Measurements from ENCODE around the gene FAM83C. TPM values are rescaled to one million over a fixed set of nuclear protein-coding genes. Genes with fewer than 3 reads are reported as not detected.

Gene FAM83C
- total RNA-seq, 1 donor from 2014 or later, result not detected

DNA sequence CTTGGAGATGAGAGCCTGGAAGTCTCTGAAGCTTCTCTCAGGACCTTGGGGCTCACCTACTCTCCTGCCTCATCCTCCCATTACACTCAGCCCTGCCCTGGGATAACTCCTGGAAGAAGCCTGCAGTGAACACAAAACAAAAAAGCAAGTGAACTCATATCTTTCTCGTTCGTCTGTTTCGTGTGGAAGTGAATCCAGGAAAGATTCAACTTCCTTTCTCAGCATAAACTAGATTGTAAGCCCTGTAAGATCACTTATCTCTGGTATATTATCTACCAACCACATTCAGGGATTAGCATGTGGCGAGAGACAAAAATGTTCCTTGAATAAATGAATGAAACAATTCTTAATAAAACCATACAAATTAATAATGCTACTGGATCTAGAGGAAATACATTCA is 36.5 kb upstream of the FAM83C start:
- no peak overlapping the region for H3K27ac ChIP-seq (ENCODE audit: low read depth, low read length)

DNA sequence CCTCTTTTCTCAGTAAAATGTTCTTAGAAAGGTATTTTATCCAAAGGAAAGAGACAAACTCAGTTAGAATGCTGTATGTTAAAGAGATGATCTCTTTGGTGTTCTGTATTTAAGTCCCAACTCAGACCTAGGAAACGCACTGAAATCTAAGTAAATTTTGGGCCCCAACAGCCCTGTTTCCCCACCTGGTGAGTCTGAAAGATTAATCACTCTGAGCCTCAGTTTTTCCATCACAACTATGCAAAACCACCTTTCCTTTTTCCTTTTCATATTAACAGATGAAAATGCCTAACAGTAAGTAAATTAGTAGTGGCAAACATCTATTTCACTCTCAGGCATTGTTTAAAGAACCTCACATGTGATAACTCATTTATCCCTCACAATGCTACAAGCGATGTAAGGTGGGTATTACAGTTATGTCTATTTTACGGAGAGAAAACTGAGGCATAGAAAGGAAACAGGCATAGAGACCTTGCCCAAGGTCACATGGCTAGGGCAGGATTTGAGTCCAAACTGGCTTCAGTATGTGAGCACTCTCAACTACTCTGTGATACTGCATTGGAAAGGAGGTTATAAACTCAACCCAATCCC is 36.0 kb upstream of the FAM83C start:
- H3K9me3 ChIP-seq (ENCODE audit: control insufficient read depth in 3 of 3, low read length in 3 of 3), result no peaks in the 10 kb centered on the region
- no peak overlapping the region for H3K27ac ChIP-seq (ENCODE audit: low read depth, low read length)
- H3K4me1 ChIP-seq (ENCODE audit: control insufficient read depth in 3 of 3, insufficient read depth in 3 of 3, low read length in 3 of 3), result peaks cover 8 to 19% (median 17%) of the 10 kb centered on the region in 3 donors
- H3K36me3 ChIP-seq (ENCODE audit: control insufficient read depth in 3 of 3, insufficient read depth in 3 of 3, low read length in 3 of 3), result peaks cover 0 to 6% (median 0%) of the 10 kb centered on the region in 3 donors
- no peaks in the 10 kb centered on the region for H3K27me3 ChIP-seq (ENCODE audit: control insufficient read depth in 3 of 3, insufficient read depth in 3 of 3, low read length in 3 of 3)
- no peak overlapping the region for H3K9ac ChIP-seq (ENCODE audit: low read depth in 1 of 3, low read length in 3 of 3)
- H3K4me3 ChIP-seq (ENCODE audit: low read length in 3 of 3), result no peak overlapping the region

More for the DNA sequence above, 36.5 kb upstream of the FAM83C start:
- Histone ChIP-seq H3K4me3 (ENCODE audit: low read length in 3 of 3) (no peak overlapping the region), H3K9ac (ENCODE audit: low read depth in 1 of 3, low read length in 3 of 3) (no peak overlapping the region), H3K9me3 (ENCODE audit: control insufficient read depth in 3 of 3, low read length in 3 of 3) (no peaks in the 10 kb centered on the region), H3K4me1 (ENCODE audit: control insufficient read depth in 3 of 3, insufficient read depth in 3 of 3, low read length in 3 of 3) (peaks cover 8 to 19% (median 17%) of the 10 kb centered on the region in 3 donors), H3K36me3 (ENCODE audit: control insufficient read depth in 3 of 3, insufficient read depth in 3 of 3, low read length in 3 of 3) (peaks cover 0 to 5% (median 0%) of the 10 kb centered on the region in 3 donors), H3K27me3 (ENCODE audit: control insufficient read depth in 3 of 3, insufficient read depth in 3 of 3, low read length in 3 of 3) (no peaks in the 10 kb centered on the region)

DNA sequence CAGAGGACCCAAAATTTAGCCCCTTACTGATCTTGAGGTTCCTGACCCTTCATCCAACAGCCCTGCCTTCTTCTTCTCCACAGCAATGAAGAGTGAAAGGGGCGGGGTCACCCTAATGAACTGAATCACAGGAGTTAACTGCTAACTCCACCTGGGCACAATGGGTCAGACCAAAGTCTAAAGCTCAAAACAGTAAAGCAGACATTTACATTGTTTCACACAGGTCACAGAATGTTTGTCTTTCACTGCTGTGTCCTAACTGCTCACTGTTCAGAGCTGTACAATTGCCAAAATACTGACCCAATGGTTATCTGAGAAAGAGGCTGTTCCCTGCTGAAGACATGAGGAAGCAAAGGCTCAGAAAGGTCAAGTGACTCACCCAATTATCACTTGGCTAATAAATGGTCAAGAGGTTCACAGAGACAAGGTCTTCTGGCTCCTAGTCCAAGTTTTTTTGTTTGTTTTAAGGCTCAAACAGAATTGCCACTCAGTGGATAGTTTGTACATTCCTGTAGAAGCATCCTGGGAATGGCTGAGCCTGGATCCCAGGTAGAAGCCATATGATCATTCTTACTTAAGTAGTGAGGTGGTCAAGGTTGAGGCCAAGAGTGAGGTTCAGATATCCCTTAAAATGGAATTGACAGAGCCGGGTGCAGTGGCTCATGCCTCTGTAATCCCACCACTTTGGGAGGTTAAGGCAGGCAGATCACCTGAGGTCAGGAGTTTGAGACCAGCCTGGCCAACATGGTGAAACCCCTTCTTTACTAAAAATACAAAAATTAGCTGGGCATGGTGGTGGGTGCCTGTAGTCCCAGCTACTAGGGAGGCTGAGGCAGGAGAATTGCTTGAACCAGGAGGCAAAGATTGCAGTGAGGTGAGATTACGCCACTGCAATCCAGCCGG is 35.1 kb upstream of the FAM83C start:
- Histone ChIP-seq H3K36me3 (ENCODE audit: control insufficient read depth in 3 of 3, insufficient read depth in 3 of 3, low read length in 3 of 3) (peaks cover 0 to 6% (median 0%) of the 10 kb centered on the region in 3 donors), H3K27me3 (ENCODE audit: control insufficient read depth in 3 of 3, insufficient read depth in 3 of 3, low read length in 3 of 3) (no peaks in the 10 kb centered on the region), H3K9ac (ENCODE audit: low read depth in 1 of 3, low read length in 3 of 3) (no peak overlapping the region), H3K9me3 (ENCODE audit: control insufficient read depth in 3 of 3, low read length in 3 of 3) (no peaks in the 10 kb centered on the region), H3K4me1 (ENCODE audit: control insufficient read depth in 3 of 3, insufficient read depth in 3 of 3, low read length in 3 of 3) (peaks cover 8 to 19% (median 17%) of the 10 kb centered on the region in 3 donors), H3K27ac (ENCODE audit: low read depth, low read length) (no peak overlapping the region), H3K4me3 (ENCODE audit: low read length in 3 of 3) (no peak overlapping the region)

GRCh38 chr20:35326740-35327073 is 34.5 kb upstream of the FAM83C start:
- no peaks in the 10 kb centered on the region for H3K27me3 ChIP-seq (ENCODE audit: control insufficient read depth in 3 of 3, insufficient read depth in 3 of 3, low read length in 3 of 3)
- H3K27ac ChIP-seq (ENCODE audit: low read depth, low read length), result no peak overlapping the region
- peaks cover 8 to 19% (median 17%) of the 10 kb centered on the region in 3 donors for H3K4me1 ChIP-seq (ENCODE audit: control insufficient read depth in 3 of 3, insufficient read depth in 3 of 3, low read length in 3 of 3)
- H3K36me3 ChIP-seq (ENCODE audit: control insufficient read depth in 3 of 3, insufficient read depth in 3 of 3, low read length in 3 of 3), result peaks cover 0 to 6% (median 0%) of the 10 kb centered on the region in 3 donors
- H3K4me3 ChIP-seq (ENCODE audit: low read length in 3 of 3), result no peak overlapping the region
- no peak overlapping the region for H3K9ac ChIP-seq (ENCODE audit: low read depth in 1 of 3, low read length in 3 of 3)
- H3K9me3 ChIP-seq (ENCODE audit: control insufficient read depth in 3 of 3, low read length in 3 of 3), result no peaks in the 10 kb centered on the region

- Histone ChIP-seq H3K4me3 (ENCODE audit: low read length in 3 of 3) (no peak overlapping the region), H3K9ac (ENCODE audit: low read depth in 1 of 3, low read length in 3 of 3) (peak overlapping the region in 1 of 3 donors; percentile 17), H3K4me1 (ENCODE audit: control insufficient read depth in 3 of 3, insufficient read depth in 3 of 3, low read length in 3 of 3) (peaks cover 8 to 19% (median 17%) of the 10 kb centered on the region in 3 donors), H3K27ac (ENCODE audit: low read depth, low read length) (peak overlapping the region; percentile 51), H3K27me3 (ENCODE audit: control insufficient read depth in 3 of 3, insufficient read depth in 3 of 3, low read length in 3 of 3) (no peaks in the 10 kb centered on the region), H3K9me3 (ENCODE audit: control insufficient read depth in 3 of 3, low read length in 3 of 3) (no peaks in the 10 kb centered on the region), H3K36me3 (ENCODE audit: control insufficient read depth in 3 of 3, insufficient read depth in 3 of 3, low read length in 3 of 3) (peaks cover 0 to 6% (median 0%) of the 10 kb centered on the region in 3 donors)
Measured at GRCh38 chr20:35326021-35326739, 34.0 kb upstream of the FAM83C start.

- Histone ChIP-seq H3K4me3 (ENCODE audit: low read length in 3 of 3) (no peak overlapping the region), H3K9me3 (ENCODE audit: control insufficient read depth in 3 of 3, low read length in 3 of 3) (no peaks in the 10 kb centered on the region), H3K36me3 (ENCODE audit: control insufficient read depth in 3 of 3, insufficient read depth in 3 of 3, low read length in 3 of 3) (peaks cover 0 to 6% (median 0%) of the 10 kb centered on the region in 3 donors), H3K27me3 (ENCODE audit: control insufficient read depth in 3 of 3, insufficient read depth in 3 of 3, low read length in 3 of 3) (no peaks in the 10 kb centered on the region), H3K9ac (ENCODE audit: low read depth in 1 of 3, low read length in 3 of 3) (no peak overlapping the region), H3K27ac (ENCODE audit: low read depth, low read length) (no peak overlapping the region), H3K4me1 (ENCODE audit: control insufficient read depth in 3 of 3, insufficient read depth in 3 of 3, low read length in 3 of 3) (peaks cover 8 to 21% (median 17%) of the 10 kb centered on the region in 3 donors)
Measured at GRCh38 chr20:35325401-35325800, 33.2 kb upstream of the FAM83C start.

GRCh38 chr20:35320396-35321126 is 28.3 kb upstream of the FAM83C start:
- Histone ChIP-seq H3K36me3 (ENCODE audit: control insufficient read depth in 3 of 3, insufficient read depth in 3 of 3, low read length in 3 of 3) (peaks cover 0 to 6% (median 0%) of the 10 kb centered on the region in 3 donors), H3K4me3 (ENCODE audit: low read length in 3 of 3) (no peak overlapping the region), H3K4me1 (ENCODE audit: control insufficient read depth in 3 of 3, insufficient read depth in 3 of 3, low read length in 3 of 3) (peaks cover 9 to 25% (median 16%) of the 10 kb centered on the region in 3 donors), H3K27me3 (ENCODE audit: control insufficient read depth in 3 of 3, insufficient read depth in 3 of 3, low read length in 3 of 3) (no peaks in the 10 kb centered on the region), H3K9me3 (ENCODE audit: control insufficient read depth in 3 of 3, low read length in 3 of 3) (no peaks in the 10 kb centered on the region), H3K27ac (ENCODE audit: low read depth, low read length) (no peak overlapping the region), H3K9ac (ENCODE audit: low read depth in 1 of 3, low read length in 3 of 3) (no peak overlapping the region)

GRCh38 chr20:35319871-35320197 is 27.6 kb upstream of the FAM83C start:
- Histone ChIP-seq H3K4me1 (ENCODE audit: control insufficient read depth in 3 of 3, insufficient read depth in 3 of 3, low read length in 3 of 3) (peaks cover 8 to 25% (median 16%) of the 10 kb centered on the region in 3 donors), H3K9me3 (ENCODE audit: control insufficient read depth in 3 of 3, low read length in 3 of 3) (no peaks in the 10 kb centered on the region), H3K27me3 (ENCODE audit: control insufficient read depth in 3 of 3, insufficient read depth in 3 of 3, low read length in 3 of 3) (no peaks in the 10 kb centered on the region), H3K9ac (ENCODE audit: low read depth in 1 of 3, low read length in 3 of 3) (no peak overlapping the region), H3K27ac (ENCODE audit: low read depth, low read length) (no peak overlapping the region), H3K4me3 (ENCODE audit: low read length in 3 of 3) (no peak overlapping the region), H3K36me3 (ENCODE audit: control insufficient read depth in 3 of 3, insufficient read depth in 3 of 3, low read length in 3 of 3) (peaks cover 0 to 6% (median 0%) of the 10 kb centered on the region in 3 donors)

DNA sequence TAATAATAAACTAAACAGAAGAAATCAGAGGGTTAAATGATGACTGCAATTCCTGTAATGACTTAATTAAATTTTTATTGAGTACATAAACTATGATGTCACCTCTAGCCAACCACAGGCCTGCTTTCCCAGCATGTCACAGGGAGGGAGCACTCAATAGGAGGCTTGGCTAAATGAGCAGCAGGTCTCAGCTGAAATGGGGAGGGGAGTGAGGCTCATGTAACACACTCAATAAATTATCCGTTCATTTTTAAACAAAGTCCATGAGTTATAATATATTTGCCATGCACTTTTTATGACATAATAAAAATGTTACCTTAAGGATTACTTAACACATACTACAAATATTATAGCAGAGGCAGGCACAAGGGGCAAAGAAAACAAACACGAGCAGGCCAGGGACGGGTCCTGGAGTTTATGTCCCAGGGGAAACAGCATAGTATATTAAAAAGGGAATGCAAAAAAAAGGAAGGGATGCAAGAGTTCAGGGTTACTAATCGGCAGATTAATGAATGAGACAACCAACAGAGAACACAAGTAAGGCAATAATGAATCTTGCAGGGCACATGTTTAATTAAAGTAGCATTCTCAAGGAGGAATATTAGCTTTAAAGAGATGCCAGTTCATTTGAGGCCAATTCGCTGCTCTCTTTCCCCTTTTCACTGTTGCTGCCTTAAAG is 27.1 kb upstream of the FAM83C start:
- H3K9me3 ChIP-seq (ENCODE audit: control insufficient read depth in 3 of 3, low read length in 3 of 3), result no peaks in the 10 kb centered on the region
- peak overlapping the region; percentile 69 for H3K27ac ChIP-seq (ENCODE audit: low read depth, low read length)
- H3K27me3 ChIP-seq (ENCODE audit: control insufficient read depth in 3 of 3, insufficient read depth in 3 of 3, low read length in 3 of 3), result no peaks in the 10 kb centered on the region
- H3K9ac ChIP-seq (ENCODE audit: low read depth in 1 of 3, low read length in 3 of 3), result peak overlapping the region in 1 of 3 donors; percentile 42
- H3K4me3 ChIP-seq (ENCODE audit: low read length in 3 of 3), result no peak overlapping the region
- peaks cover 0 to 8% (median under 1%) of the 10 kb centered on the region in 3 donors for H3K36me3 ChIP-seq (ENCODE audit: control insufficient read depth in 3 of 3, insufficient read depth in 3 of 3, low read length in 3 of 3)
- H3K4me1 ChIP-seq (ENCODE audit: control insufficient read depth in 3 of 3, insufficient read depth in 3 of 3, low read length in 3 of 3), result peaks cover 8 to 25% (median 16%) of the 10 kb centered on the region in 3 donors
